KG1 (cell line): ENCODE results near the gene GRM4.

Source experiments
- DNase-seq: peaks from one replicate; lab custom pipeline; 2025; lab: John Stamatoyannopoulos, UW

The GRM4 gene

DNA sequence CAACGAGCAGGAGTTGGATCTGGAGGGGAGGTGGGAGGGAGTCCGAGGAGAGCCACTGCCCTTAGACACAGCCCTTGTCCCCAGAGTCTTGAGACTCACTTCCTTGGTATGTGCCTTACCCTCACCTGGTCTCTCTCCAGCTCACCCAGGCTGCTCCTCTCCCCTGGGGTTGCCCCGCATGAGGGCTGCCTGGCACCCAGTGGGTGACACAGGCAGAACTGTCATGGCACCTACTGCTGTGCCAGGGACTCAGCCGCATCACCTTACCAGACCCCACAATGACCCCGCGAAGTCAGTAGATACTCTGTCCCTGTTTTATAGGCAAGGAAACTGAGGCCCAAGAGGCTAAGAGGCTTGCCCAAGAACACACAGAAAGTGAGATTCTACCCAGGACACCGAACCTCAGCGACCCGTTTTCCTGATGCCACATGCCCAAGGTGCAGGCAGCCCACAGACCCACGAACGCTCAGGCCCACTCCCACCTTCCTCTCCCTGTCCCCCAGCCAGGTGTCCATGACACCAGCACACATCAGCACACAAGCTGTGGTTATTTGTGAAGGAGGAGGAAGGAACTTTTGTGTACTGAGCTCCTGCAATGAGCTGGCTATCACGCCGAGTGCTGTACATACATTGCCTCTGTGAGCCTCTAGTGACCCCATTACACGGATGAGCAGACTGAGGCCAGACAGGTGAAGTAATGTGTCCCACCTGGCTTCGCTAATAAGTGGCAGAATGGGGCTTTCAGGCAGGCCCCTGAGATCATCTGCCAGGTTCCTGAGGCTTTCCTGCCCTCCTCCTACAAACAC is 168.1 kb downstream of the GRM4 start:
- no peak for DNase-seq

DNA sequence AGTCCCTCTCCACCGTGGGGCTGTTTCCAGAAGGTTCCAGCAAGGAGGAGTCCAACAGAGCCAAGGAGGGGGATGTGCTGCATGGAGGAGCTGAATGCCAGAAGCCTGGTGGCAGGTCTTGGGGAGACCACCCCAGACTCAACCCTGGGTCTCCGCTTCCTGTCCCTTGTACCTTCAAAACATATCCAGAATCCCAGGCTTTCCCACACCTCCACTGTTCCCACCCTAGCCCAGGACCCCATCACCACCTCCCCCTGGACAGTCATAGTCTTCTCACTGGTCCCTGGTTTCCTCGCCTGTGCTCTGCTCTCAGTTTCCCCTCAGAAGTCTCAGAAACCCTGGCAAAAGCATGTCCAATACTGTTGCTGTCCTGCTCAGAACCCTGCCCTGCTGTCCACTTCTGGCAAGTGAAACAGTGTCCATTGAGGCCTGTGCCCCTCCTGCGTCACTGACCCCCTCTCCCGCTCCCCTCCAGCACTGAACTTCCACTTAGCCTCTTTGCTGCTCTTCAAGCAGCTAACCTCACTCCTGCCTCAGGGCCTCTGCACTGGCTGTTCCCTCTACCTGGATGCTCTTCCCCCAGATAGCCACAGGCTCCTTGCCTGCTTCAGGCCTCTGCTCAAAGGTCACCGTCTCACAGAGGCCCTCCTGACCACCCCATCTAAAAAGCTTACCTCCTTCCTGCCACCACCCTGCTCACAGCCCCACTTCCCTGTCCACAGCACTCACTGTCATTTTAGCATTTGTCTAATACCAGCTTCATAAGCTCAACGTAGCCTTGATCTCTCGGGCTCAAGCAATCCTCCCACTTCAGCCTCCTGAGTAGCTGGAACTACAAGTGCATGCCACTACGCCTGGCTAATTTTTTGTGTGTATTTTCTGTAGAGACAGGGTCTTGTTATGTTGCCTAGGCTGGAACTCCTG is 169.2 kb downstream of the GRM4 start:
- DNase-seq, result no peak

DNA sequence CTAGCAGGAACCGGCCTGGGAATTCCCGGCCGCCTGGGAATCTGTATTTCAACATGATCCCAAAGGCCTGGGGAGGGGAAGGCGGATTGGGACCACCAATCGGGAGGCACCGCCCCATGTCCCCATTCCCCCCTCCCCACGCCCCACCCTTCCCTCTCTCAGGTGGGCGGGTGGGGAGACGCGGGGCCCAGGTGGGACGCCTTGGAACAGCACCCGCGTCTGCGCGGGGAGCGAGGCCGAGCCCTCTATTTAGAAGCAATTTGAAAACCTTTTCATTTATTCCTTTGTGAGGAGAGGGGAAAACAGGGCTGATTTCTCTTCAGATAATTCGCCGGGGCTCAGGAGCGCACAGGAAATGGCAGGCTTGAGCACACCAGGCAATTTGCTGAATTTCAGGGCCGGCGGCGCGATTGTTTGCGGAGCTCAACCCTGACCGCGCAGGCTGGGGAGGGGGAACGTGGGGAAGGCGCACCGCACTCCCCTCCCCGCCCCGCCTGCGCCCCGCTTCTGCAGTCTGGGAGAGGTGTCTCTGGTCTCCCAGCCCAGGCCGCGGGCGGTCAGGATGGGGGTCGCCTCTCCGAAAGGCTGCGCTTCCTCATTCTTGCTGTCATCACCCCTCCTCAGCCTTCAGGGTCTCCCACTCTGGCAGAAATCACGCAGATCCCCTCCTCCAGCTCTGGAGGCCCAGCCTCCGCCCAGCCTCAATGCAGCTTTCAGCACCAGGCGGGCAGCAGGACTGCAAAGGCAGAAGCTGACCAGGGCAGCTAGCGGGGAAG is 170.0 kb downstream of the GRM4 start:
- no peak for DNase-seq

DNA sequence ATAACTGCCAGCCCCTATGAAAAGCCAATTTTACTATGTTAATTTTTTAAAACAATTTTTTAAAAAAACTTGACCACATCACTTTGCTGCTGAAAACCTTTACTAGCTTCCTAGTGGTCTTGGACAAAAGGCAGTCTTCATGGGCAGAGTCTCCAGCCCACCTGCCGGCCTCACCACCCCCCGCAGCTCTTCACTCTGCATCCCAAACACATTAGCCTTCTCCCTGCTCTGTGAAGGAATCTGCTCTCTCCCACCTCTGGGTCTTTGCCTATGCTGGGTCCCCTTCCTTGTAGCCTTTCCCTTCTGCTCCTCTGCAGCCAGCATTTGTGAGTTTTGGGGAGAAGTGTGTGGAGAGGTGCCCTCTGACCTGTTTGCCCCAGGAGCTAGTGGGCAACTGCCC is 171.4 kb downstream of the GRM4 start:
- no peak for DNase-seq

DNA sequence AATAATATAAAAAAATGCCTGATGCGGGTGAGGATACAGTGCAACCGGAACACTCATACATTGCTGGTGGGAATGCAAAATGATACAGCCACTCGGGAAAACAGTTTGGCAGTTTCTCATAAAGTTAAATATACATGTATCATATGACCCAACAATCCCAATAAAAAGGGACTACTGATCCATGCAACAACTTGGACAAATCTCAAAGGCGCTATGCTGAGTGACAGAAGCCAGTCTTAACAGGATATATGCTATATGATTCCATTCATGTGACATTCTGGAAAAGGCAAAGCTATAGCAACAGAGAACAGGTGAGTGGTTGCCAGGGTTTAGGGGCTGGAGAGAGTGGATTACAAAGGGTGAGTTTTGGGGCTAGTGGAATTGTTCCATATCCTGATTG is 171.9 kb downstream of the GRM4 start:
- no peak for DNase-seq

DNA sequence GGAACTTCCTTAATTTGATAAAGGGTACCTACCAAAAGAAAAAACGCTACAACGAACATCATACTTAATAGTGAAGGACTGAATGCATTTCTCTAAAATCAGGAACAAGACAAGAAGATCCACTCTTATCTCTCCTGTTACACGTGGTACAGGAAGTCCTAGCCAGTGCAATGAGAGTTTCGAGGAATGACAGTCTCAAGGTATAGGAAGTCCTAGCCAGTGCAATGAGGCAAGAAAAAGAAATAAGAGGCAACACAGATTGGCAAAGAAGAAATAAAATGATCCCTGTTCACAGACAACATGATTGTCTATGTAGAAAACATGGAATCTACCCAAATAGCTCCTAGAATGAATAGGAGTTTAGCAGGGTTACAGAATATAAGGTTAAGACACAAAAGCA is 174.3 kb downstream of the GRM4 start:
- DNase-seq, result no peak
